Kidney tubule cell (primary cell): ENCODE data around the gene INF2.
"Not testable (repeated sequence)": the region's sequence is repeated elsewhere in the genome, so short reads cannot be mapped to it uniquely, and the experiment has no call there.

Source experiments
- DNase-seq: peaks from one replicate; pipeline ENCODE4 v3.0.0-alpha.2; 2018; ENCODE audit warnings: low spot score

Gene INF2

GRCh38 chr14:104734991-104735779 is 45.8 kb downstream of the INF2 start:
- DNase-seq, result no peak

- DNase-seq, result peak; percentile 52
Measured at GRCh38 chr14:104735830-104736642, 46.6 kb downstream of the INF2 start.

- DNase-seq, result no peak
Measured at GRCh38 chr14:104738375-104739019, 49.1 kb downstream of the INF2 start.

- DNase-seq, result no peak
Measured at GRCh38 chr14:104739026-104739425, 49.6 kb downstream of the INF2 start.

GRCh38 chr14:104739546-104740516 is 50.4 kb downstream of the INF2 start:
- DNase-seq, result no peak

GRCh38 chr14:104741108-104741802 is 51.8 kb downstream of the INF2 start:
- DNase-seq, result no peak

- DNase-seq, result no peak
Measured at GRCh38 chr14:104741803-104742251, 52.4 kb downstream of the INF2 start.

GRCh38 chr14:104742586-104743455 is 53.4 kb downstream of the INF2 start:
- no peak for DNase-seq

- peak; percentile 45 for DNase-seq
Measured at GRCh38 chr14:104743461-104744380, 54.3 kb downstream of the INF2 start.

- DNase-seq, result no peak
Measured at GRCh38 chr14:104744484-104744883, 55.1 kb downstream of the INF2 start.

GRCh38 chr14:104745431-104745830 is 56.0 kb downstream of the INF2 start:
- no peak for DNase-seq

GRCh38 chr14:104746071-104746545 is 56.7 kb downstream of the INF2 start:
- no peak for DNase-seq

GRCh38 chr14:104746934-104747481 is 57.6 kb downstream of the INF2 start:
- DNase-seq, result no peak

- DNase-seq, result no peak
Measured at GRCh38 chr14:104747876-104748275, 58.5 kb downstream of the INF2 start.

- peak; percentile 72 for DNase-seq
Measured at GRCh38 chr14:104749111-104749649, 59.8 kb downstream of the INF2 start.

GRCh38 chr14:104750056-104750752 is 60.8 kb downstream of the INF2 start:
- DNase-seq, result no peak

GRCh38 chr14:104750753-104751057 is 61.3 kb downstream of the INF2 start:
- not testable (repeated sequence) for DNase-seq
